Right lobe of liver (tissue), 6 donors: ENCODE measurements around the gene PTPN7. TPM values are rescaled to one million over a fixed set of nuclear protein-coding genes. Genes with fewer than 3 reads are reported as not detected.

ENCODE experiments used
- ATAC-seq, 4 donors: fragments of 200-7000 bp; cut with Tn5 transposase; one replicate each; pipeline ENCODE4 v1.9.1; 2020; ENCODE audit warnings: mild to moderate bottlenecking in 4 of 4, moderate library complexity in 4 of 4
- DNase-seq, 3 donors: peaks; one replicate each; pipeline ENCODE4 v3.0.0-alpha.2; 2020
- H3K27ac ChIP-seq, 3 donors: fragments of 200-600 bp; one replicate each; pipeline ENCODE4 v1.8.0; 2022
- H3K27me3 ChIP-seq, 2 donors: fragments of 200-600 bp; one replicate each; pipeline ENCODE4 v1.8.0; 2022
- H3K36me3 ChIP-seq, 4 donors: fragments of 200-600 bp; sonication (generic) in 1 of 4; one replicate each; pipeline versions ENCODE4 v1.5.1 to v1.8.0; 2017 to 2022; ENCODE audit warnings: control low read depth in 1 of 4
- H3K4me1 ChIP-seq, 4 donors: fragments of 200-600 bp; sonication (generic) in 1 of 4; one replicate each; pipeline versions ENCODE4 v1.5.1 to v1.8.0; 2017 to 2022; ENCODE audit warnings: control low read depth in 1 of 4
- H3K4me3 ChIP-seq, 3 donors: fragments of 200-600 bp; one replicate each; pipeline ENCODE4 v1.8.0; 2022
- H3K9me3 ChIP-seq, 4 donors: fragments of 200-600 bp; sonication (generic) in 1 of 4; one replicate each; pipeline versions ENCODE4 v1.5.1 to v1.8.0; 2017 to 2022; ENCODE audit warnings: control low read depth in 1 of 4
- POLR2A ChIP-seq: fragments of 450-650 bp; IDR thresholded peaks from one replicate; pipeline ENCODE4 v1.6.1; 2017; ENCODE audit warnings: antibody characterized with exemption, mild to moderate bottlenecking
- WGBS: methylation state at CpG from one replicate; pipeline ENCODE4 v1.1.6; 2018; ENCODE audit warnings: low coverage, low lambda C conversion rate; ENCODE audit not compliant: insufficient coverage; ENCODE audit errors: missing lambda C conversion rate; 5-methylcytosine and 5-hydroxymethylcytosine counted together
- intact Hi-C, 2 donors: fragments of 100-400 bp; cut with DNase I; formaldehyde crosslinking; loops; one replicate each; pipeline versions ENCODE4 v1.11.2 to v1.14.1; 2022
- total RNA-seq, 6 experiments: library from RNA; depleted of rRNA in 2 of 6; stranded (reverse); fragments of >200 nt in 2 of 6; fragmentation: NEBNext Ultra II Directional in 3 of 6; extraction: Animal tissue kit (Norgen Biotek cat#: 25700) in 3 of 6; gene quantifications; one replicate each; pipeline versions ENCODE4 v1.1.0 to v1.2.4, GENCODE V29; 2016 to 2023
- TF ChIP-seq, protein P1 (sequence below), 4 donors: fragments of 200-600 bp in 3 of 4; fragments of 450-650 bp in 1 of 4; IDR thresholded peaks; one replicate each; pipeline versions ENCODE4 v1.5.1 to v1.8.0; 2016 to 2022; ENCODE audit warnings: antibody characterized with exemption in 4 of 4, mild to moderate bottlenecking in 2 of 4
- donor health status: DM: no; HTN: yes; CAD: no.
- donor health status: DM: no; HTN: no; CAD: no.
- donor health status: DM: no; HTN: no; CAD: no.
- donor health status: DM: no; HTN: yes; CAD: no.
- donor health status: DM: no; HTN: yes; CAD: no.

Gene PTPN7
- total RNA-seq, 6 experiments from 2014 or later: 0.18 to 5.1 (median 0.73) TPM

DNA sequence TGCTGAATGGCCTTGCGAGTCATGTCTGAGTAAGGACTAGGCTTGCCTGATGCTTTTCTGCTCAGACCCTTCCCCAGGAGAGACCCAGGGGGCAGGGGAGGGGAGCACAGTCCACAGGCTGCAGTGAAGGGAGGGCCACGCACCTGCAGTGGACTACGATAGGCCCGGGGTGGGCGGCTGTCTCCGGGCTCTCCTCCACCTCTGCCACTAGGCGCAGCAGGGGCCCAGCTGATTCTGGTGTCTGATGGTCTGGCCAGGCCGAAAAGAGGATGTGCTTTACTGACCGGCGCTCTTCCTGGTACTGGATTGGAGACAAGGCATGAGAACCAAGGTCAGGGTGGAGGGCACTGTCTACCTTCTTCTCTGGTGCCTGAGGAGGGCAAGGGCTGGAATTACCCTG, 8.0 kb downstream of the PTPN7 start:
- Histone ChIP-seq H3K27ac (no peak overlapping the region), H3K27me3 (no peaks in the 10 kb centered on the region), H3K9me3 (no peaks in the 10 kb centered on the region), H3K36me3 (no peaks in the 10 kb centered on the region), H3K4me1 (peaks cover 0 to 5% (median 0%) of the 10 kb centered on the region in 4 donors), H3K4me3 (no peak overlapping the region)
- WGBS: 100% methylated on average over 1 of the region's 10 CpGs
- DNase-seq (no peak), ATAC-seq (no peak)
- TF ChIP-seq, protein P1, sequence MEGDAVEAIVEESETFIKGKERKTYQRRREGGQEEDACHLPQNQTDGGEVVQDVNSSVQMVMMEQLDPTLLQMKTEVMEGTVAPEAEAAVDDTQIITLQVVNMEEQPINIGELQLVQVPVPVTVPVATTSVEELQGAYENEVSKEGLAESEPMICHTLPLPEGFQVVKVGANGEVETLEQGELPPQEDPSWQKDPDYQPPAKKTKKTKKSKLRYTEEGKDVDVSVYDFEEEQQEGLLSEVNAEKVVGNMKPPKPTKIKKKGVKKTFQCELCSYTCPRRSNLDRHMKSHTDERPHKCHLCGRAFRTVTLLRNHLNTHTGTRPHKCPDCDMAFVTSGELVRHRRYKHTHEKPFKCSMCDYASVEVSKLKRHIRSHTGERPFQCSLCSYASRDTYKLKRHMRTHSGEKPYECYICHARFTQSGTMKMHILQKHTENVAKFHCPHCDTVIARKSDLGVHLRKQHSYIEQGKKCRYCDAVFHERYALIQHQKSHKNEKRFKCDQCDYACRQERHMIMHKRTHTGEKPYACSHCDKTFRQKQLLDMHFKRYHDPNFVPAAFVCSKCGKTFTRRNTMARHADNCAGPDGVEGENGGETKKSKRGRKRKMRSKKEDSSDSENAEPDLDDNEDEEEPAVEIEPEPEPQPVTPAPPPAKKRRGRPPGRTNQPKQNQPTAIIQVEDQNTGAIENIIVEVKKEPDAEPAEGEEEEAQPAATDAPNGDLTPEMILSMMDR (IDR thresholded peaks at IDR 0.05): no peak
- no peak for TF ChIP-seq POLR2A
- intact Hi-C loops: no loop called here

DNA sequence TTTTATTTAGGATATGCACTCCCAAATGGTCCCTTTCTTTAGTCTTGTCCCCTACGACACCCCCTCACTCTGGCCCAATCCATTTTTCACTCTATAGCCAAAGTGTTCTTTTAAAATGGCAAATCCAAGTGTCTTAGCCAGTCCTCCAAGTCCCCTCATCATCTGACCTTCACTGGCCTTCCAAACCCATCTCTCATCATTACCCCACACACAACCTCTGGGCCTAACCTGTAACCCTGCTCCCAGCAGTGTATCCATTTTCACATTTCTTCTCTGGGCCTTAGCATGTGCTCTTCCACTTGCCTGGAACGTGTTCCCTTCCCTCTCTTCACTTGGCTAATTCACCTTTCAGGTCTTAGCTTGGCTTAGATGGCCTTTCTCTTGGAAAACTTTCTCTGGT, 9.4 kb downstream of the PTPN7 start:
- ATAC-seq: no peak
- Histone ChIP-seq H3K27me3 (no peaks in the 10 kb centered on the region), H3K4me3 (no peak overlapping the region), H3K4me1 (peaks cover 0 to 5% (median 0%) of the 10 kb centered on the region in 4 donors), H3K9me3 (no peaks in the 10 kb centered on the region), H3K36me3 (no peaks in the 10 kb centered on the region), H3K27ac (no peak overlapping the region)
- WGBS: 90% methylated on average over 2 of the region's 2 CpGs
- intact Hi-C loops: no loop called here
- no peak for TF ChIP-seq POLR2A
- TF ChIP-seq, protein P1 (IDR thresholded peaks at IDR 0.05): no peak
- no peak for DNase-seq

DNA sequence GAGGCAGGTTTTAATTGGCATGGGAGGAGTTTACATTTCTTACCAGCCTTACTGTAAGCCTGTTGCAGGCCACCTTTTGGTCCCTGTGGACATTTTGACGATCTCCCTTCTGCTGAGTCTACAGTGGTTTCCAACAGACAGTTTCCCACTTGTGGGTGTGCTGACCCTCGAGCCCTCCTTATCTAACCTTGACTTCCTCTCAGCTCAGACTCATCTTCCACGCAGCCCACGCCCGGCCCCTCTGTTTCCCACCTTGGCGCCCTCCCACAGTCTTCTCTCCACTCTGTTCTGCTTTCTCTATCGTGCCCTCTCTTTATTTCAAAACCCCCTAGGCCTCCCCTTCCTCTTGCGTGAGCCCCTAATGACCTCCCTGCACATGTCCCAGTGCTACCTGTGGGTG, 9.8 kb downstream of the PTPN7 start:
- H3K4me1 ChIP-seq: peaks cover 0 to 5% (median 0%) of the 10 kb centered on the region in 4 donors
- 86% methylated on average over 1 of the region's 8 CpGs for WGBS
- H3K27ac ChIP-seq: no peak overlapping the region
- H3K27me3 ChIP-seq: no peaks in the 10 kb centered on the region
- H3K9me3 ChIP-seq: no peaks in the 10 kb centered on the region
- no peaks in the 10 kb centered on the region for H3K36me3 ChIP-seq
- no peak overlapping the region for H3K4me3 ChIP-seq
- intact Hi-C loops: no loop called here
- ATAC-seq (no peak), DNase-seq (no peak)
- no peak for TF ChIP-seq POLR2A
- TF ChIP-seq, protein P1 (IDR thresholded peaks at IDR 0.05): no peak

DNA sequence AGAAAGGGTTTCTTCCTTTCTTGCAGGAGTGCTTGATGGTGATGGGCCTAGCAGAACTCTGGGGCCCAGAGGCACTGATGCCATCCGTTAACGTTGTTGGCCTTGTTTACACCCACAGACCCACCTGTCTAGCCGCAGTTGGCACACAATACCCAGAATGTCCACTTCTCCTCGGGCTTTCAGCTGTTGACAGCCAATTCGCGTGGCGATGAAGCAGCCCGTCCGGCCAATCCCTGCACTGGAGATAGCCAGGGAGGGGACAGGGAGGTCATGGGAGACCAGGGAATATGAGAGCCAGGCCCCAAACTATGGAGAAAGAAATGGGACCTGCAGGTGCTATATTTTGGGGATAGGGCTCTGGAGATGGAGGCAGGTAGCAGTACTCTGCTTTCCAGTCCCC, 10.2 kb downstream of the PTPN7 start:
- WGBS: no CpG with 5 or more reads among the region's 9 CpGs
- Histone ChIP-seq H3K27me3 (no peaks in the 10 kb centered on the region), H3K27ac (no peak overlapping the region), H3K4me1 (peaks cover 0 to 7% (median 2%) of the 10 kb centered on the region in 4 donors), H3K4me3 (no peak overlapping the region), H3K36me3 (no peaks in the 10 kb centered on the region), H3K9me3 (no peaks in the 10 kb centered on the region)
- intact Hi-C loops: no loop called here
- TF ChIP-seq, protein P1 (IDR thresholded peaks at IDR 0.05): no peak
- no peak for TF ChIP-seq POLR2A
- no peak for ATAC-seq
- DNase-seq: no peak

DNA sequence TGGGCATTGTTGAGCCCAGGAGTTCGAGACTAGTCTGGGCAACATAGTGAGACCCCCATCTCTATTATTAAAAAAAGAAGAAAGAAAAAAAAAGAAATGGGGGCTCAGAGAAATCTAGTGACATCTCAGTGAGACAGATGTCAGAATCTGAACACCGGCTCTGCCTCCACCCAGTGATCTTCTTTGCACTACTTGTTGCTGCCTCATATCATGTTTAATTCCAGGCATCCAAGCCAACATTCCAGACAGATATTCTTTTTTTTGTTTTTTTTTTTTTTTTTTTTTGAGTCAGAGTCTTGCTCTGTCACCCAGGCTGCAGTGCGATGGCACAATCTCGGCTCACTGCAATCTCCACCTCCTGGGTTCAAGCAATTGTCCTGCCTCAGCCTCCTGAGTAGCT, 10.8 kb downstream of the PTPN7 start:
- Histone ChIP-seq H3K36me3 (no peaks in the 10 kb centered on the region), H3K27ac (no peak overlapping the region), H3K4me3 (no peak overlapping the region), H3K9me3 (no peaks in the 10 kb centered on the region), H3K4me1 (peaks cover 0 to 5% (median 2%) of the 10 kb centered on the region in 4 donors), H3K27me3 (no peaks in the 10 kb centered on the region)
- DNase-seq: no peak
- WGBS: 72% methylated on average over 3 of the region's 4 CpGs
- no peak for TF ChIP-seq POLR2A
- TF ChIP-seq, protein P1 (IDR thresholded peaks at IDR 0.05): no peak
- no peak for ATAC-seq
- intact Hi-C loops: loop anchor here in 1 of 2 donors (10.0 kb wide), 1 partner anchor 255 kb away; no protein-coding TSS in a partner anchor
